ENCODE data around the gene SH2D7.

DNA sequence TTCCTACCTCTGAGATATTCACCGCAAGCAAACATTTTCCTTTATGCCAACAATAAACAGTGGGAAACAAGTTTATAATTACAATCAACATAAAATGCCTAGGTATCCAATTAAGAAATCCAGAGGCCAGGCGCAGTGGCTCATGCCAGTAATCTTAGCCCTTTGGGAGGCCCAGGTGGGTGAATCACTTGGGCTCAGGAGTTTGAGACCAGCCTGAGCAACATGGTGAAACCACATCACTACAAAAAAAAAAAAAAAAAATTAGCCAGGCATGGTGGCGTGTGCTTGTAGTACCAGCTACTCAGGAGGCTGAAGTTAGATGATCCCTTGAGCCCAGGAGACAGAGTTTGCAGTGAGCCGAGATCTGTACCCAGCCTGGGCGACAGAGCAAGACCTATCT is 32.1 kb upstream of the SH2D7 start:
- TF ChIP-seq RAD21 (conservative IDR thresholded peaks at IDR 0.05): no peak
- no peak for TF ChIP-seq EZH2 (IDR thresholded peaks at IDR 0.05; ENCODE audit: borderline replicate concordance, insufficient read depth, low read length, poor library complexity, severe bottlenecking)
- TF ChIP-seq SMC3 (conservative IDR thresholded peaks at IDR 0.05; ENCODE audit: poor library complexity): no peak
- TF ChIP-seq, protein P1, sequence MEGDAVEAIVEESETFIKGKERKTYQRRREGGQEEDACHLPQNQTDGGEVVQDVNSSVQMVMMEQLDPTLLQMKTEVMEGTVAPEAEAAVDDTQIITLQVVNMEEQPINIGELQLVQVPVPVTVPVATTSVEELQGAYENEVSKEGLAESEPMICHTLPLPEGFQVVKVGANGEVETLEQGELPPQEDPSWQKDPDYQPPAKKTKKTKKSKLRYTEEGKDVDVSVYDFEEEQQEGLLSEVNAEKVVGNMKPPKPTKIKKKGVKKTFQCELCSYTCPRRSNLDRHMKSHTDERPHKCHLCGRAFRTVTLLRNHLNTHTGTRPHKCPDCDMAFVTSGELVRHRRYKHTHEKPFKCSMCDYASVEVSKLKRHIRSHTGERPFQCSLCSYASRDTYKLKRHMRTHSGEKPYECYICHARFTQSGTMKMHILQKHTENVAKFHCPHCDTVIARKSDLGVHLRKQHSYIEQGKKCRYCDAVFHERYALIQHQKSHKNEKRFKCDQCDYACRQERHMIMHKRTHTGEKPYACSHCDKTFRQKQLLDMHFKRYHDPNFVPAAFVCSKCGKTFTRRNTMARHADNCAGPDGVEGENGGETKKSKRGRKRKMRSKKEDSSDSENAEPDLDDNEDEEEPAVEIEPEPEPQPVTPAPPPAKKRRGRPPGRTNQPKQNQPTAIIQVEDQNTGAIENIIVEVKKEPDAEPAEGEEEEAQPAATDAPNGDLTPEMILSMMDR (IDR thresholded peaks at IDR 0.05; ENCODE audit: poor library complexity, severe bottlenecking): no peak
- no peak for TF ChIP-seq POLR2AphosphoS5 (IDR thresholded peaks at IDR 0.05)
- TF ChIP-seq, protein P2, sequence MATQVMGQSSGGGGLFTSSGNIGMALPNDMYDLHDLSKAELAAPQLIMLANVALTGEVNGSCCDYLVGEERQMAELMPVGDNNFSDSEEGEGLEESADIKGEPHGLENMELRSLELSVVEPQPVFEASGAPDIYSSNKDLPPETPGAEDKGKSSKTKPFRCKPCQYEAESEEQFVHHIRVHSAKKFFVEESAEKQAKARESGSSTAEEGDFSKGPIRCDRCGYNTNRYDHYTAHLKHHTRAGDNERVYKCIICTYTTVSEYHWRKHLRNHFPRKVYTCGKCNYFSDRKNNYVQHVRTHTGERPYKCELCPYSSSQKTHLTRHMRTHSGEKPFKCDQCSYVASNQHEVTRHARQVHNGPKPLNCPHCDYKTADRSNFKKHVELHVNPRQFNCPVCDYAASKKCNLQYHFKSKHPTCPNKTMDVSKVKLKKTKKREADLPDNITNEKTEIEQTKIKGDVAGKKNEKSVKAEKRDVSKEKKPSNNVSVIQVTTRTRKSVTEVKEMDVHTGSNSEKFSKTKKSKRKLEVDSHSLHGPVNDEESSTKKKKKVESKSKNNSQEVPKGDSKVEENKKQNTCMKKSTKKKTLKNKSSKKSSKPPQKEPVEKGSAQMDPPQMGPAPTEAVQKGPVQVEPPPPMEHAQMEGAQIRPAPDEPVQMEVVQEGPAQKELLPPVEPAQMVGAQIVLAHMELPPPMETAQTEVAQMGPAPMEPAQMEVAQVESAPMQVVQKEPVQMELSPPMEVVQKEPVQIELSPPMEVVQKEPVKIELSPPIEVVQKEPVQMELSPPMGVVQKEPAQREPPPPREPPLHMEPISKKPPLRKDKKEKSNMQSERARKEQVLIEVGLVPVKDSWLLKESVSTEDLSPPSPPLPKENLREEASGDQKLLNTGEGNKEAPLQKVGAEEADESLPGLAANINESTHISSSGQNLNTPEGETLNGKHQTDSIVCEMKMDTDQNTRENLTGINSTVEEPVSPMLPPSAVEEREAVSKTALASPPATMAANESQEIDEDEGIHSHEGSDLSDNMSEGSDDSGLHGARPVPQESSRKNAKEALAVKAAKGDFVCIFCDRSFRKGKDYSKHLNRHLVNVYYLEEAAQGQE (IDR thresholded peaks at IDR 0.05; ENCODE audit: borderline replicate concordance): no peak

All from neural cell (in vitro differentiated cells).